SK-N-SH (cell line): ENCODE results near the gene TACR2.

ENCODE experiments used
- RXRA ChIP-seq: IDR thresholded peaks from 2 replicates; pipeline ENCODE4 v1.4.0; 2012; ENCODE audit warnings: low read depth, mild to moderate bottlenecking, borderline replicate concordance
- YY1 ChIP-seq: IDR thresholded peaks from 2 replicates; pipeline ENCODE4 v1.4.0; 2012; ENCODE audit warnings: low read depth, mild to moderate bottlenecking
- TF ChIP-seq, protein P1 (sequence below): fragments of 200-600 bp; sonication (generic); IDR thresholded peaks from 2 replicates; pipeline ENCODE4 v1.6.1; 2017; ENCODE audit warnings: antibody characterized with exemption, mild to moderate bottlenecking, moderate library complexity

DNA sequence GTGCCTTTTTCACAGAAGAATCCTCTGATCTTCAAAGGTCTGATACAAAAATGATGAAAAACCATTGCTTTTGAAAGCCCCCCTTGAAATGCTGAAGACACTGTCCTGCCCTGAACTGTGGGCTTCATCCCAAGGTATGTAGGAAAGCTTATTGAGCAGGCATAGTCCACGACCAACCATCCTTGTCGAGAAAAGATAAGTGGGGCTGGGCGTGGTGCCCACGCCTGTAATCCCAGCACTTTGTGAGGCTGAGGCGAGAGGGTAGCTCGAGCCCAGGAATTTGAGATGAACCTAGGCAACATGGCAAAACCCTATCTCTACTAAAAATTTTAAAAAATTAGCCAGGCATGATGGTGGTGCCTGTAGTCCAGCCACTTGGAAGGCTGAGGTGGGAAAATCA is 25.6 kb downstream of the TACR2 start:
- TF ChIP-seq, protein P1, sequence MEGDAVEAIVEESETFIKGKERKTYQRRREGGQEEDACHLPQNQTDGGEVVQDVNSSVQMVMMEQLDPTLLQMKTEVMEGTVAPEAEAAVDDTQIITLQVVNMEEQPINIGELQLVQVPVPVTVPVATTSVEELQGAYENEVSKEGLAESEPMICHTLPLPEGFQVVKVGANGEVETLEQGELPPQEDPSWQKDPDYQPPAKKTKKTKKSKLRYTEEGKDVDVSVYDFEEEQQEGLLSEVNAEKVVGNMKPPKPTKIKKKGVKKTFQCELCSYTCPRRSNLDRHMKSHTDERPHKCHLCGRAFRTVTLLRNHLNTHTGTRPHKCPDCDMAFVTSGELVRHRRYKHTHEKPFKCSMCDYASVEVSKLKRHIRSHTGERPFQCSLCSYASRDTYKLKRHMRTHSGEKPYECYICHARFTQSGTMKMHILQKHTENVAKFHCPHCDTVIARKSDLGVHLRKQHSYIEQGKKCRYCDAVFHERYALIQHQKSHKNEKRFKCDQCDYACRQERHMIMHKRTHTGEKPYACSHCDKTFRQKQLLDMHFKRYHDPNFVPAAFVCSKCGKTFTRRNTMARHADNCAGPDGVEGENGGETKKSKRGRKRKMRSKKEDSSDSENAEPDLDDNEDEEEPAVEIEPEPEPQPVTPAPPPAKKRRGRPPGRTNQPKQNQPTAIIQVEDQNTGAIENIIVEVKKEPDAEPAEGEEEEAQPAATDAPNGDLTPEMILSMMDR, result no peak
- TF ChIP-seq RXRA (no peak), YY1 (no peak)
